Measurements from ENCODE around the gene KCNG4. TPM values are rescaled to one million over a fixed set of nuclear protein-coding genes. Genes with fewer than 3 reads are reported as not detected.

Gene KCNG4
- total RNA-seq, 1 donor from 2014 or later: not detected

GRCh38 chr16:84282533-84282932 is 42.7 kb upstream of the KCNG4 start:
- DNase-seq (ENCODE audit: low read depth): no peak
- no peak for TF ChIP-seq CTCF (IDR thresholded peaks at IDR 0.05; ENCODE audit: insufficient read depth, low read length, poor library complexity, severe bottlenecking)
- Histone ChIP-seq H3K27me3 (ENCODE audit: control insufficient read depth, insufficient read depth, low read length) (peaks cover 7% of the 10 kb centered on the region), H3K4me3 (ENCODE audit: low read depth, low read length) (no peak overlapping the region), H3K36me3 (ENCODE audit: control insufficient read depth, insufficient read depth, low read length) (no peaks in the 10 kb centered on the region)

GRCh38 chr16:84281074-84281473 is 41.3 kb upstream of the KCNG4 start:
- no peak overlapping the region for H3K4me3 ChIP-seq (ENCODE audit: low read depth, low read length)
- H3K27me3 ChIP-seq (ENCODE audit: control insufficient read depth, insufficient read depth, low read length): peaks cover 7% of the 10 kb centered on the region
- DNase-seq (ENCODE audit: low read depth): no peak
- no peaks in the 10 kb centered on the region for H3K36me3 ChIP-seq (ENCODE audit: control insufficient read depth, insufficient read depth, low read length)
- TF ChIP-seq CTCF (IDR thresholded peaks at IDR 0.05; ENCODE audit: insufficient read depth, low read length, poor library complexity, severe bottlenecking): no peak

- Histone ChIP-seq H3K27me3 (ENCODE audit: control insufficient read depth, insufficient read depth, low read length) (peaks cover 13% of the 10 kb centered on the region), H3K4me3 (ENCODE audit: low read depth, low read length) (no peak overlapping the region), H3K36me3 (ENCODE audit: control insufficient read depth, insufficient read depth, low read length) (no peaks in the 10 kb centered on the region)
- no peak for TF ChIP-seq CTCF (IDR thresholded peaks at IDR 0.05; ENCODE audit: insufficient read depth, low read length, poor library complexity, severe bottlenecking)
- no peak for DNase-seq (ENCODE audit: low read depth)
These were observed 40.1 kb upstream of the KCNG4 start for GRCh38 chr16:84279881-84280280.

- H3K27me3 ChIP-seq (ENCODE audit: control insufficient read depth, insufficient read depth, low read length): peaks cover 10% of the 10 kb centered on the region
- no peaks in the 10 kb centered on the region for H3K36me3 ChIP-seq (ENCODE audit: control insufficient read depth, insufficient read depth, low read length)
- no peak for DNase-seq (ENCODE audit: low read depth)
- H3K4me3 ChIP-seq (ENCODE audit: low read depth, low read length): no peak overlapping the region
- no peak for TF ChIP-seq CTCF (IDR thresholded peaks at IDR 0.05; ENCODE audit: insufficient read depth, low read length, poor library complexity, severe bottlenecking)
These were observed 39.2 kb upstream of the KCNG4 start for GRCh38 chr16:84278968-84279367.

GRCh38 chr16:84278333-84278732 is 38.5 kb upstream of the KCNG4 start:
- no peak for DNase-seq (ENCODE audit: low read depth)
- Histone ChIP-seq H3K36me3 (ENCODE audit: control insufficient read depth, insufficient read depth, low read length) (no peaks in the 10 kb centered on the region), H3K27me3 (ENCODE audit: control insufficient read depth, insufficient read depth, low read length) (peaks cover 7% of the 10 kb centered on the region), H3K4me3 (ENCODE audit: low read depth, low read length) (no peak overlapping the region)
- TF ChIP-seq CTCF (IDR thresholded peaks at IDR 0.05; ENCODE audit: insufficient read depth, low read length, poor library complexity, severe bottlenecking): no peak

- no peak overlapping the region for H3K4me3 ChIP-seq (ENCODE audit: low read depth, low read length)
- TF ChIP-seq CTCF (IDR thresholded peaks at IDR 0.05; ENCODE audit: insufficient read depth, low read length, poor library complexity, severe bottlenecking): peak; percentile 84
- H3K36me3 ChIP-seq (ENCODE audit: control insufficient read depth, insufficient read depth, low read length): no peaks in the 10 kb centered on the region
- H3K27me3 ChIP-seq (ENCODE audit: control insufficient read depth, insufficient read depth, low read length): peaks cover 7% of the 10 kb centered on the region
- no peak for DNase-seq (ENCODE audit: low read depth)
These were observed 37.5 kb upstream of the KCNG4 start for GRCh38 chr16:84277244-84277823.

Data from kidney epithelial cell (primary cell).